PFSK-1 (cell line): Measurements from ENCODE around the gene SLC6A11.

Source experiments
- POLR2AphosphoS5 ChIP-seq: IDR thresholded peaks from 2 replicates; pipeline ENCODE4 v1.6.1; 2012; ENCODE audit warnings: low read depth, mild to moderate bottlenecking, control low read depth, low read length, moderate library complexity
- TF ChIP-seq, protein P1 (sequence below), 2 experiments: IDR thresholded peaks; 2 replicates each; pipeline versions ENCODE4 v1.6.1 to v1.8.0; 2011 to 2012; ENCODE audit warnings: low read depth in 2 of 2, low read length in 2 of 2, control low read depth in 1 of 2, inconsistent platforms in 1 of 2, mild to moderate bottlenecking in 1 of 2, moderate library complexity in 1 of 2; ENCODE audit not compliant: insufficient read depth in 1 of 2

DNA sequence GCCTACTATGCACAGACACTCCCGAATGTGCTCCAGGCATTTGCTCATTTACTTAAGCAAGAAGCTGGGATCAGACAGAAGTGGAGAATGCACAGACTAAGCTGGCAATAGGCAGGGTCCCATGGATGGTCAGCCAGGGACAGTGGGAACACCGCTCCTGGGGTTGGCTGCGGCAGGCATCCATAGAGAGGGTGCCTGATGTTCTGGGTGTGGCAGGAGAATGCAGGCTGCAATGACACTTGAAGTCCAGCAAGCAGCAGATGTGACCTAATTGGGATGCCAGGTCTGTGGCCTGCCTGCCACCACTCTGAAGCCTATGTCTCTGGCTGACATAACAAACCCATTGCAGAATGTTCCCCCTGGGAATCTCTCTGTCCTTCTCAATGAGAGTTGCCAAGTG is 40.2 kb upstream of the SLC6A11 start:
- TF ChIP-seq POLR2AphosphoS5 = no peak
- TF ChIP-seq, protein P1, sequence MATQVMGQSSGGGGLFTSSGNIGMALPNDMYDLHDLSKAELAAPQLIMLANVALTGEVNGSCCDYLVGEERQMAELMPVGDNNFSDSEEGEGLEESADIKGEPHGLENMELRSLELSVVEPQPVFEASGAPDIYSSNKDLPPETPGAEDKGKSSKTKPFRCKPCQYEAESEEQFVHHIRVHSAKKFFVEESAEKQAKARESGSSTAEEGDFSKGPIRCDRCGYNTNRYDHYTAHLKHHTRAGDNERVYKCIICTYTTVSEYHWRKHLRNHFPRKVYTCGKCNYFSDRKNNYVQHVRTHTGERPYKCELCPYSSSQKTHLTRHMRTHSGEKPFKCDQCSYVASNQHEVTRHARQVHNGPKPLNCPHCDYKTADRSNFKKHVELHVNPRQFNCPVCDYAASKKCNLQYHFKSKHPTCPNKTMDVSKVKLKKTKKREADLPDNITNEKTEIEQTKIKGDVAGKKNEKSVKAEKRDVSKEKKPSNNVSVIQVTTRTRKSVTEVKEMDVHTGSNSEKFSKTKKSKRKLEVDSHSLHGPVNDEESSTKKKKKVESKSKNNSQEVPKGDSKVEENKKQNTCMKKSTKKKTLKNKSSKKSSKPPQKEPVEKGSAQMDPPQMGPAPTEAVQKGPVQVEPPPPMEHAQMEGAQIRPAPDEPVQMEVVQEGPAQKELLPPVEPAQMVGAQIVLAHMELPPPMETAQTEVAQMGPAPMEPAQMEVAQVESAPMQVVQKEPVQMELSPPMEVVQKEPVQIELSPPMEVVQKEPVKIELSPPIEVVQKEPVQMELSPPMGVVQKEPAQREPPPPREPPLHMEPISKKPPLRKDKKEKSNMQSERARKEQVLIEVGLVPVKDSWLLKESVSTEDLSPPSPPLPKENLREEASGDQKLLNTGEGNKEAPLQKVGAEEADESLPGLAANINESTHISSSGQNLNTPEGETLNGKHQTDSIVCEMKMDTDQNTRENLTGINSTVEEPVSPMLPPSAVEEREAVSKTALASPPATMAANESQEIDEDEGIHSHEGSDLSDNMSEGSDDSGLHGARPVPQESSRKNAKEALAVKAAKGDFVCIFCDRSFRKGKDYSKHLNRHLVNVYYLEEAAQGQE (IDR thresholded peaks at IDR 0.05; ENCODE audit: insufficient read depth in 1 of 2, low read depth in 2 of 2, low read length in 2 of 2) = no peak
